NAMALWA (cell line): ENCODE measurements around the gene SDK1.
"Not testable (repeated sequence)": the region's sequence is repeated elsewhere in the genome, so short reads cannot be mapped to it uniquely, and the experiment has no call there.

Experiments
- DNase-seq: peaks from one replicate; pipeline ENCODE4 v3.0.0-alpha.2; 2015; ENCODE audit warnings: low spot score

The SDK1 gene

GRCh38 chr7:3923307-3923918, 622.4 kb downstream of the SDK1 start:
- DNase-seq = no peak

DNA sequence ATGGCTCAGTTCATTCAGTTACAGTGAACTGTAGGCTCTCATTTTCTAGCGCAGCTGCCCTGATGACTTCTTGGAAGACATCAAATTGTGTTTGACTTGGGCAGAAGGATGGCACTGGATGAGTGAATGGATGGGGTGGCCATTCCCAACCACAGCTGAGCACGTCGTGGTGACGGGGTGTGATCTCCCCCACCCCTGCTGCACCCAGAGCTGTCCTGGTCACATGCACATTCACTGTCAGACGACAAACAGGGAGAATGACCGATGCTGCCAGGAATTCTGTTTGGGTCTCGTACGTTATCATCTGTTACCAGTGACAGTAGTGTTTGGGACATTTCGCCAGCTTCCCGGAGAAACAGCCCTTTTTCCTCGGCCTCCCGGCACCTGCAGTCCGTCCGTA, 623.2 kb downstream of the SDK1 start:
- no peak for DNase-seq

- no peak for DNase-seq
Measured at GRCh38 chr7:3927446-3928110, 626.5 kb downstream of the SDK1 start.

DNA sequence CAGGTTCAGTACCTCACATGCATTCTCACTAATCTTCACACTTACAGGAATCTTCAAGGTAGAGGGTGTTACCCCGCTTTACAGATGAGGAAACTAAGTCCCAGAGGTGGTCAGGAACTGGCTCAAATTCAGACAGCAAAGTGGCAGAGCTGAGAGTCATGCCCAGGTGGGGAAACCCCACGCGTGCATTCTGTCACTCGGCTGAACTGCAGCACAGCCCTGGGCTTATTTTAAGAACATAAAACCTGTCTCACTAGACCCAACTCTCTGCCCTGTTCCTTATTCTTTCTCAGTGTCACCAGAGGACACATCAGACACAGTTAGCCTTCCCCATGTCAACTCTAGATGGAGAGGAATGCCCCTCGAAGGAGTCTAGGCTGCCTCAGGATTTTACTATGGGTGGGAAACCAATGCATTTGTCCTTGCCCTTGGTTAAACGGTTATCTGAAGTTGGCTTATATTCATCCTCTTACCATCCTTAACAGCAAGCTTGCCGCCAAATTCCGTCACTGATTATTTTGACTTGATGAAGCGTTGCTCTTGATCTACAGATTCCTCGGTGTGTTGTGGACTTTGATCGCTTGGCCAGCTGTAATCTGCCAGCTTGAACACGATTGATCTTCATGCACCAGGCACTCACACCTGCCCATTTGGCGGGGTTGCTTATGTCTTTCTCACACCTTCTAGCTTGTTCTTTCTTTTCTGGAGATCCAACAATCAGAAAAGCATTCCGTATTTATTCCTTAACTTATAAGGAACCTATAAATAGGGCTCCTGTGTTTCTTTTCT, 627.9 kb downstream of the SDK1 start:
- DNase-seq = no peak

- DNase-seq = no peak
Measured at GRCh38 chr7:3931843-3932242, 630.8 kb downstream of the SDK1 start.

DNA sequence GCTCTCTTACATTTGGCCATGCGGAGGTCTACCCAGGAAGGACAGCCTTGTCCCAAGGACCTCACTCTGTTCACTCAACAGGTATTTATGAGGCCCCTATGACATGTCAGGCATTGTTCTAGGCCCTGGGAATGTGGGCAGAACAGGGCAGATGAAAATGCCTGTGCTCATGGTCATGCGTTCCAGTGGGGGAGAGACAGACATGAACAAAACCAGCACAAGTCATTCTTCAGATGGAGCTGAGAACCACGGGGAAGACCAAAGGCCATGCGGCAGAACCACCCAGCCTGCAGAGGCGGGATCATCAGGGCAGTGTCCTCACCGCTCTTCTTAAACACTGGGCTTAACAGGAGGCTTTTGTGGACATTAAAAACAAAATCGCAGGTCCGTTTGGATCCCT, 636.1 kb downstream of the SDK1 start:
- DNase-seq = no peak

DNA sequence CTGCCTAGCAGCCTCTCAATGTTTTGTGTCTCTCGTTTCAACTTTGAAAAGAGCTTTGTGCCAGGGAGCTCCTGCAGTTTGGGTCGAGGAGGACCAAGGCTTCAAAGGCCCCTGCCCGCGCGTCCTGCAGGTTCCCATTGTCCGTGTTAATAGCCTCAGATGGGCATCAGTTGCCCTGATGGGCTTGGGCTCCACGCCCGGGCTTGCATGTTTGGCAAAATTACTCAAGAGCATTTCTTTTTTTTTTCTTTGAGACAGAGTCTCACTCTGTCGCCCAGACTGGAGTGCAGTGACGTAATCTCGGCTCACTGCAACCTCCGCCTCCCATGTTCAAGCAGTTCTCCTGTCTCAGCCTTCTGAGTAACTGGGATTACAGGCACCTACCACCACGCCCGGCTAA, 636.6 kb downstream of the SDK1 start:
- no peak for DNase-seq

DNA sequence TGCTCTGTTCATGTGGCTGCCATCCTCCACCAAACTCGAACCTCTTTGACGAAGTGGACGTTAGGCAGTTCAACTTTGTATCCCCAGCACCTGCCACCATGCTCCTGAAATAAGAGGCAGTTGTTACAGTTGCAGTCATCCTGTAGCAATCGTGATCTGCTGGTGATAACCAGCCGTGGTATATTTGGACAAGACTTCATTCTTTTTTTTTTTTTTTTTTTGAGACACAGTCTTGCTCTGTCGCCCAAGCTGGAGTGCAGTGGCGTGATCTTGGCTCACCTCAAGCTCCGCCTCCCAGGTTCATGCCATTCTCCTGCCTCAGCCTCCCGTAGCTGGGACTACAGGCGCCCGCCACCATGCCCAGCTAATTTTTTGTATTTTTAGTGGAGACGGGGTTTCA, 640.7 kb downstream of the SDK1 start:
- not testable (repeated sequence) for DNase-seq

DNA sequence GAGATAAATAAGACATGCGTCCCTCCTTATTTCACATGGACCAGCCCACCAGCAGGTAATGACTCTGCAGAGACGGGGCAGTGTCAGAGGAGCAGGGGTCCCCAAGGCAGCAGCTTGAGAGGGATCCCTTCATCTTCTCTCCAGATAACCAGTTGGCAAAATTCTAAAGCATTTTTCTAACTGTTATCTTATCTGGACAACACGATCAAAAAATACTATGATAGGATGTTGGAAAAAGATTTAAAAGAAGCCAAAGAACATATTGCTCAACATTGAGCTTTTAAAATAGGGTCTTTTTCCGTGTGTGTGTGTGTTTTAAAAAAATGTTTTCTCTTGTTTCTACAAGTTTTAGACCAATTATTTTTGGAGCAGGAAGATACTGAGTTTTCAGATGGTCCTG, 641.2 kb downstream of the SDK1 start:
- no peak for DNase-seq

DNA sequence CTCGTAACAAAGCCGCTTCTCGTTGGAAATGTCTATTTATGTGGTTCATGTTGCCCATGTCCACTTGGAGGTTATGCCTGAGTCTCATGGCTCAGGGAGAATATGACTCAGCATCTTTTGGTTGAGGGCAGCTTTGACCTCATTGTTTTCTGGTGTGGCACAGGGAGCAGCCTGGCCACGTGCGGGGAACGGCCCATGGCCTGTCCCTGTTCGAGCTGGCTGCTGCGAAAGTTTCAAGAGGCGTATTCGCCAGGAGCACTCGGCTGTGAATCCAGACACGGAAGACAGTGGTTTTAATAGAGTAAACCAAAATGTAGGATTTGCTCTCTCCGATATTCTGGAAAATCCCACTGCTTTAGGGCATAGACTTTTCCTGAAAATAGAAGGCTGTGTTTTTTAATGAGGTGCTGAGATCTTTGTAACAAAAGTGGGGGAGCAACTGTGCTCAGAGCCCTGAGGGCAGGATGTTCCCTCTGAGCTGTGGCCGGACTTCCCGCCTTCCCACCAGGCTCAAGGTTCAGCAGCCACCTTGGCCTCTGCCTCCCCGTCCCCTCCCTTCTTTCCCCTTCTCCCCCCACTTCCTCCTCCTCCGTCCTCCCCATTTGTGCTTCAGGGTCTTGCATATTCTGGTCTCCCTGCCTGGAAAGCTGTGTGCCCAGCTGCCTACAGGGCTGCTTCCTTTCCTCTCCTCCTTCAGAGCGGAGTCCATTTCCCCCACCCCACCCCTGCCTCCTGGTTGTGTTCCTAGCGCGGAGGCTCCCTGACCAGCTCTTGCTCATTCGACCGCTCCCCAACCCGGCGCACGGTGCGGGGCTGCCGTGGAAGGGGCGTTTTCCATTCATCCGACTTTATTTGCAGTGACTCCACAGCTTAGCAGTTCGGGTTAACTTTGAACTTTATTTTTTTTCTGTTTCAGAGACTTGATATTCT, 642.0 kb downstream of the SDK1 start:
- DNase-seq = no peak

- no peak for DNase-seq
Measured at GRCh38 chr7:3943779-3944520, 642.9 kb downstream of the SDK1 start.

DNA sequence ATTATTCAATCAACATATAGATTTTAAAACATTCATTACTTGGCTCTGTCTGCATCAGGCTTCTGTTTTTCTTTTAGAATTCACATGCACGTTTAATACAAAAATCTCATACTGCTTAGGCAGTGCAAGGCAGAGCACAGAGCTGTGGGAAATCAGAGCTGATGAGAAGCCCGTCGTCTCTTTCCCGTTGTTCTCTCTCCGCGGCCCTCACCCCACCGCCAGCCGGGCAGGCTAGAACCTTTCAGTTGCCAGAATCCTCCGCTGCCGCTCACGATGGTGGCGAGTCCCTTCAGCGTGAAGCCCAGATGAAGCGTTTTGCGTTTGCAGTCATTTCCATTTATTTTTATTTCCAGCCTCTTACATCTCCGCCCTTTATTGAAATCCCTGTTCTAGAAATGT, 648.2 kb downstream of the SDK1 start:
- no peak for DNase-seq

DNA sequence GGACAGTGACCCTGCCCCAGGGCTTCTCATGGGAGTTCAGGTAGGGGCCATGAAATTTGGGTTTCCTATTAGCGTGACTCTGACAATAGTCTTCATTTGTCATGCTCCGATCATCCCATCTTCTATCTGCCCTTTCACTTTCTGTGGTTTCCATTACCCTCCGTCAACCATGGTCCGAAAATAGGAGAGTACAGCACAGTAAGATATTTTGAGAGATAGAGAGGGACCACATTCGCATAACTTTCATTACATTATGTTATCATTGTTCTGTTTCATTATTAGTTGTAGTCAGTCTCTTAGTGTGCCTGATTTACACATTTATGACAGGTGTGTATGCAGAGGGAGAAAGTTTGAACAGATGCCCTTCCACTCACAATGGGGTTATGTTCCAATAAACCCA, 649.2 kb downstream of the SDK1 start:
- no peak for DNase-seq

DNA sequence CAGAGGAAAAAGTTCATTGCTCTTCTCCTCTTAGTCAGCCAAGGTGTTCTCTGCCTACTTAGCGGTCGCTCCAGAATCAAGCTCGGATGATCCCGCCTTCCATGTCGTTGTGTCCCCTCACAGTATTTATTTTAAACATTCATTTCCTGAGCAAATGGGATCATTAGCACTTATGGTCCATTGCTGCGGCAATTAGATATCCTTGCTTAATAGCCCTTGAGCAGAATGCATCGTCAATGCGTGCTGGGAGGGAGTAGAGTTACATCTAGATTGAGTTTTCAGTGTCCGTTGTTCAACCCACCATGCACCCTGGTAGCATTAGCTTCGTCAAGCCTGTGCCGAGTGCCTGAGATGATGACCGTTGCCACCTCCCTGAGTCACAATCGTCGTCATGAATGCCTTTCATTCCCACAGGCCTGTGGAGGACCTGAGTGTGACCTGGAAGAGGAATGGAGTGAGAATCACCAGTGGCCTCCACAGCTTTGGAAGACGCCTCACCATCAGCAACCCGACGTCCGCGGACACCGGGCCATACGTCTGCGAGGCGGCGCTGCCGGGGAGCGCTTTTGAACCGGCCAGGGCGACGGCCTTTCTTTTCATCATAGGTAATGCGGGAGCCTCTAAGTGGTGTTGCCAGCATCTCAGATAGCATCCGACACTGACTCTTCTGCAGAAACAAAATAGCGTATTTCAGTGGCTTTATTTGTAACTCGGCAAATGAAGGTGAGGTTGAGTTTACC, 650.4 kb downstream of the SDK1 start:
- no peak for DNase-seq

DNA sequence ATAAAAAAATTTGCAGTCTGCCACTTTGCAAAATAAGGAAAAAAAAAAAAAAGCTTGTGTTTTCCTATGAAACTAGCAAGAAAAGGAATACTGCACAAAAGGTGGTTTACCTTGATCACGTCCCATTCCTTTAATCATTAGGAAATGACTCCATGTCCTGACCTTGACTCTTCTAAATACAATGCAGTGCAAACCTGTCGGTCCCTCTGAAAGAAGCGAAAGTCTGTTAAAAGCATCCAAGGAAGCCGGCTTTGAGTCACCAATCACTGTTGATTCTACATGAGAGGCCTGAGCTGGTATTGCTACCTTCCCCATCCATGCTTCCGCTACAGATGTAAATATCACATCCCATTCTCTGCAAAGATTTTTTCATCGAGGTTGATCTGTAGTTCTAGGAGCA, 652.1 kb downstream of the SDK1 start:
- DNase-seq = no peak

DNA sequence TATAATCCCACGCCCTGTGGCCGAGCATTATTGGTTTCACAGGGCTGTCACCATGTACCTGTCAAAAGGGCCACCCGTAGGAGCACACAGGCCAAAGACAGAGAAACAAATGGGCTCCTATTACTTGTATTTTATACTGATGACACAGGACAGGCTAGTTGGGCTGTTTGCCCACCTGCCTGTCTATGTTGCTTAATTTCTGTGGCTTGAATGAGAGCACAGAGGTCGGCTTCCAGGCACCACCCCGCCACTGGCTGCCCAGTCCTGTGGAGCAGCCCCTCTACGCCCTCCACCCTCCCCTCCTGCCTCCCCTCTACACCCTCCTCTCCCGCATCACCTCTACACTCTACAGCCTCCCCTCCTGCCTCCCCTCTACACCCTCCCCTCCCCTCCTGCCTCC, 652.9 kb downstream of the SDK1 start:
- no peak for DNase-seq

GRCh38 chr7:3955026-3955425, 654.0 kb downstream of the SDK1 start:
- DNase-seq = no peak

DNA sequence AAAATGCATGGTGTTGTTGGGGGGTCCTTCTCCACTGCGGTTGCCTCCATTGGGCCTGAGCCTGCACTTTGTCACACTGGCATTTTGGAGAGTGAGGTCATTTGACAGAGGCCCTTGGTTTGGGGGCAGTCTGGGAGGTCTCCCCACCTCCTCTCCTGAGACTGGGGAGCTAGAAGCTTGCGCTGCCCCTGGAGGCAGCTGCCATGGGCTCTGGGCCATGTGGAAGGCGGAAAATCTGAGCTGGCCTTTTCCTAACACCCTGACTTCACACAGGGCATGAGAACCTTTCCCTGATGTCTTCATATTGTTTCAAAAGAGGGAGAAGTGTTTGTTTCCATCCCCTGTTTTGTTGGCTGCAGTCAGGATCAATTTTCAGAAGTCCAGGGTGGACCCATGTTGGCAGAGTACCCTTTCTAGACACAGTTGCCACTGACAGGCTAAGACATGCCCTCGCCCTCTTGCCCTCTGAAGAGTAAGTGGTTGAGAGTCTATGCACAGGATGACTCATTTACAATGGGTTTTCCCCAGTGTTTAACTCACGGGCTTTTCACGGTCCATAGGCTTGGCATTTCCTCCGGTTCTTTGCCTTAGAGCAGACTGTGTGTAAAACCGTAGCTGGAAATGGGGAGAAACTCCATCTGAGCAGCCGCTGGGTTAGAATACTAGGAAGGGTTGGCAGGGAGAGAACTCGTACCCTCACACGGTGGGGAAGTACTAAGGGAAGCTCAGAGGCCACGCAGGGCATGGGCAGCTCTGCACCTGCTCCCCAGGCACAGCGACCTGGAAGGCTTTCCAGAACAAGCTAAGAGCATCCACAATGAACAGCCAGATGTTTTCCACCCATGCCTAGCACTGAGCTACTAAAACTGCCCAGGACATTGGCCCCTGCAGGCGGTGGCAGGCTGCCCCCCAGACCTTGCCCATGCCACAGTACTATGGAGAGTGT, 655.0 kb downstream of the SDK1 start:
- DNase-seq = no peak

DNA sequence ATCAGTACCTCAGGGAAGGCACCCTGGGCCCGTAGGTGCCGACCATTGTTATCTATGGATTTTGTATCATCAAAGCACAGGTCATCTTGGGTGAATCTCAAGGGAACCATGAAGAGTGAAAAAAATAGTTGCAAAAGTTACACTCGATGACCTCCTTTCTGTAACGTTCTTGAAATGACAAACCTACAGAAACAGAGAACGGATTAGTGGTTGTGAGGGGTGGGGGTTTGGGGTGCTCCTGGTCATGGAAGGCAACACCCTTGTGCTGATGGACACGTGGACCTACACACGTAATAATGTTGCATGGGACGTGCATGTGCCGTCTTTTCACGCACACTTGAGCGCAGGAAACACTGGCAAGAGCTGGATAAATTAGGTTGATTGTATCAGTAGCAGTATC, 655.9 kb downstream of the SDK1 start:
- no peak for DNase-seq
